ENCODE data around the gene TMEM81. TPM values are rescaled to one million over a fixed set of nuclear protein-coding genes. Genes with fewer than 3 reads are reported as not detected.

TMEM81 gene
- total and polyA plus RNA-seq, 2 of the 8 experiments (the other 6 are each of a cell fraction or from before 2014, with no cell fraction given), result 2.1 to 5.9 TPM

DNA sequence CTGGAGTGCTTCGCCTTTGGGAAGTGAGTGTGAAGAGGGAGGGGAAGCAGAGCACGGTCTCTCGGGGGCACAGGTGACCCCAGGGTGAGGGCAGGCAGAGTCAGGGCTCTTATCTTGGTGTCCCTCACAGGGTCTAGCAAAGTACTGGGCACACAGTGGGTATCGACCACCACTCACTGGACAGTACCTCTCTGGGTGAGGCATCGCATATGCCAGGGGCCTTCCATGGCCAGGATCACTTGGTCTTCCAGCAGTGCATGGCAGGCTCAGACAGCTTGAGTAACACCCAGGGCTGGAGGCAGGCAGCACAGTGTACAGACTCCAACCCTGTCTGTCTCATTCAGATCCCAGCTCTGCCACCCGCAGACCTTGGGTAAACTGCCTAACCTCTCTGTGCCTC, 24.6 kb downstream of the TMEM81 start (continued):
- TF ChIP-seq, protein P1, sequence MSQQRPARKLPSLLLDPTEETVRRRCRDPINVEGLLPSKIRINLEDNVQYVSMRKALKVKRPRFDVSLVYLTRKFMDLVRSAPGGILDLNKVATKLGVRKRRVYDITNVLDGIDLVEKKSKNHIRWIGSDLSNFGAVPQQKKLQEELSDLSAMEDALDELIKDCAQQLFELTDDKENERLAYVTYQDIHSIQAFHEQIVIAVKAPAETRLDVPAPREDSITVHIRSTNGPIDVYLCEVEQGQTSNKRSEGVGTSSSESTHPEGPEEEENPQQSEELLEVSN (IDR thresholded peaks at IDR 0.05), result no peak
- TF ChIP-seq RFX5 (IDR thresholded peaks at IDR 0.05; ENCODE audit: borderline replicate concordance, low read depth, low read length) (no peak), SIX5 (IDR thresholded peaks at IDR 0.05; ENCODE audit: low read depth, low read length) (no peak), SUZ12 (IDR thresholded peaks at IDR 0.05; ENCODE audit: low read length) (no peak), TBP (IDR thresholded peaks at IDR 0.05; ENCODE audit: low read depth, low read length) (no peak), CTBP2 (IDR thresholded peaks at IDR 0.05; ENCODE audit: borderline replicate concordance, insufficient read depth, insufficient read length, low read length) (no peak), ASH2L (IDR thresholded peaks at IDR 0.05; ENCODE audit: low read length) (no peak)
- TF ChIP-seq, protein P2, sequence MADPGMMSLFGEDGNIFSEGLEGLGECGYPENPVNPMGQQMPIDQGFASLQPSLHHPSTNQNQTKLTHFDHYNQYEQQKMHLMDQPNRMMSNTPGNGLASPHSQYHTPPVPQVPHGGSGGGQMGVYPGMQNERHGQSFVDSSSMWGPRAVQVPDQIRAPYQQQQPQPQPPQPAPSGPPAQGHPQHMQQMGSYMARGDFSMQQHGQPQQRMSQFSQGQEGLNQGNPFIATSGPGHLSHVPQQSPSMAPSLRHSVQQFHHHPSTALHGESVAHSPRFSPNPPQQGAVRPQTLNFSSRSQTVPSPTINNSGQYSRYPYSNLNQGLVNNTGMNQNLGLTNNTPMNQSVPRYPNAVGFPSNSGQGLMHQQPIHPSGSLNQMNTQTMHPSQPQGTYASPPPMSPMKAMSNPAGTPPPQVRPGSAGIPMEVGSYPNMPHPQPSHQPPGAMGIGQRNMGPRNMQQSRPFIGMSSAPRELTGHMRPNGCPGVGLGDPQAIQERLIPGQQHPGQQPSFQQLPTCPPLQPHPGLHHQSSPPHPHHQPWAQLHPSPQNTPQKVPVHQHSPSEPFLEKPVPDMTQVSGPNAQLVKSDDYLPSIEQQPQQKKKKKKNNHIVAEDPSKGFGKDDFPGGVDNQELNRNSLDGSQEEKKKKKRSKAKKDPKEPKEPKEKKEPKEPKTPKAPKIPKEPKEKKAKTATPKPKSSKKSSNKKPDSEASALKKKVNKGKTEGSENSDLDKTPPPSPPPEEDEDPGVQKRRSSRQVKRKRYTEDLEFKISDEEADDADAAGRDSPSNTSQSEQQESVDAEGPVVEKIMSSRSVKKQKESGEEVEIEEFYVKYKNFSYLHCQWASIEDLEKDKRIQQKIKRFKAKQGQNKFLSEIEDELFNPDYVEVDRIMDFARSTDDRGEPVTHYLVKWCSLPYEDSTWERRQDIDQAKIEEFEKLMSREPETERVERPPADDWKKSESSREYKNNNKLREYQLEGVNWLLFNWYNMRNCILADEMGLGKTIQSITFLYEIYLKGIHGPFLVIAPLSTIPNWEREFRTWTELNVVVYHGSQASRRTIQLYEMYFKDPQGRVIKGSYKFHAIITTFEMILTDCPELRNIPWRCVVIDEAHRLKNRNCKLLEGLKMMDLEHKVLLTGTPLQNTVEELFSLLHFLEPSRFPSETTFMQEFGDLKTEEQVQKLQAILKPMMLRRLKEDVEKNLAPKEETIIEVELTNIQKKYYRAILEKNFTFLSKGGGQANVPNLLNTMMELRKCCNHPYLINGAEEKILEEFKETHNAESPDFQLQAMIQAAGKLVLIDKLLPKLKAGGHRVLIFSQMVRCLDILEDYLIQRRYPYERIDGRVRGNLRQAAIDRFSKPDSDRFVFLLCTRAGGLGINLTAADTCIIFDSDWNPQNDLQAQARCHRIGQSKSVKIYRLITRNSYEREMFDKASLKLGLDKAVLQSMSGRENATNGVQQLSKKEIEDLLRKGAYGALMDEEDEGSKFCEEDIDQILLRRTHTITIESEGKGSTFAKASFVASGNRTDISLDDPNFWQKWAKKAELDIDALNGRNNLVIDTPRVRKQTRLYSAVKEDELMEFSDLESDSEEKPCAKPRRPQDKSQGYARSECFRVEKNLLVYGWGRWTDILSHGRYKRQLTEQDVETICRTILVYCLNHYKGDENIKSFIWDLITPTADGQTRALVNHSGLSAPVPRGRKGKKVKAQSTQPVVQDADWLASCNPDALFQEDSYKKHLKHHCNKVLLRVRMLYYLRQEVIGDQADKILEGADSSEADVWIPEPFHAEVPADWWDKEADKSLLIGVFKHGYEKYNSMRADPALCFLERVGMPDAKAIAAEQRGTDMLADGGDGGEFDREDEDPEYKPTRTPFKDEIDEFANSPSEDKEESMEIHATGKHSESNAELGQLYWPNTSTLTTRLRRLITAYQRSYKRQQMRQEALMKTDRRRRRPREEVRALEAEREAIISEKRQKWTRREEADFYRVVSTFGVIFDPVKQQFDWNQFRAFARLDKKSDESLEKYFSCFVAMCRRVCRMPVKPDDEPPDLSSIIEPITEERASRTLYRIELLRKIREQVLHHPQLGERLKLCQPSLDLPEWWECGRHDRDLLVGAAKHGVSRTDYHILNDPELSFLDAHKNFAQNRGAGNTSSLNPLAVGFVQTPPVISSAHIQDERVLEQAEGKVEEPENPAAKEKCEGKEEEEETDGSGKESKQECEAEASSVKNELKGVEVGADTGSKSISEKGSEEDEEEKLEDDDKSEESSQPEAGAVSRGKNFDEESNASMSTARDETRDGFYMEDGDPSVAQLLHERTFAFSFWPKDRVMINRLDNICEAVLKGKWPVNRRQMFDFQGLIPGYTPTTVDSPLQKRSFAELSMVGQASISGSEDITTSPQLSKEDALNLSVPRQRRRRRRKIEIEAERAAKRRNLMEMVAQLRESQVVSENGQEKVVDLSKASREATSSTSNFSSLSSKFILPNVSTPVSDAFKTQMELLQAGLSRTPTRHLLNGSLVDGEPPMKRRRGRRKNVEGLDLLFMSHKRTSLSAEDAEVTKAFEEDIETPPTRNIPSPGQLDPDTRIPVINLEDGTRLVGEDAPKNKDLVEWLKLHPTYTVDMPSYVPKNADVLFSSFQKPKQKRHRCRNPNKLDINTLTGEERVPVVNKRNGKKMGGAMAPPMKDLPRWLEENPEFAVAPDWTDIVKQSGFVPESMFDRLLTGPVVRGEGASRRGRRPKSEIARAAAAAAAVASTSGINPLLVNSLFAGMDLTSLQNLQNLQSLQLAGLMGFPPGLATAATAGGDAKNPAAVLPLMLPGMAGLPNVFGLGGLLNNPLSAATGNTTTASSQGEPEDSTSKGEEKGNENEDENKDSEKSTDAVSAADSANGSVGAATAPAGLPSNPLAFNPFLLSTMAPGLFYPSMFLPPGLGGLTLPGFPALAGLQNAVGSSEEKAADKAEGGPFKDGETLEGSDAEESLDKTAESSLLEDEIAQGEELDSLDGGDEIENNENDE (IDR thresholded peaks at IDR 0.05; ENCODE audit: insufficient replicate concordance, low read length), result no peak
